ENCODE results near the gene RPL10. TPM values are rescaled to one million over a fixed set of nuclear protein-coding genes. Genes with fewer than 3 reads are reported as not detected.

RPL10 gene
- total RNA-seq, 4 donors from 2014 or later: 1,199 to 6,548 (median 3,258) TPM

DNA sequence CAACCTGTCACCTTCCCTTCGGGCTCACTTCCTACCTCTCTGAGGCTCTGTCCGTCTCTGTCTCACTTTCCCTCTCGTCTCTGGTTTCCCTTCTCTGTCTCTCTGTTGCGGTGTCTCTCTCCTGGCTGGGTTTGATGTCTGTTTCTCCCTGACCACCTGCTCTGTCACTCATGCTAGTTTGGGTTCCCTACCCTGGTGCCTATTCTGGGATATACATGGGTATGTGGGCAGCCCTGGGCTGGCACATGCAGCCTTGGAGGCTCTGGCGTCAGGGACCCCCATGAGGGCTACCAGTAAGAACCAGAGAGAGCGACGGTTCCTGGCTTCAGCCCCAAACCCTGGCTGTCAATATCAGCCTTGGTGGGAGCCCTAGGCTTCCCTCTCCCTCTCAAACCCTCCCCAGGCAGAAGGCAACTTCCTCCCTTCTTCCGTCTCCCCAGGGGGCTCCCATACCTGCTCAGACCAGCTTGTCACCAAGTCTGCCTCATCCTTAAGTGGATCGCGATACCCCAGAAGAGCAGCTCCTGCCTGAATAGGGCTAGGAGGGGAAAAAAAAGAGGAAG lies 10.6 kb downstream of the RPL10 start:
- WGBS, 2 donors: 54 to 81% methylated on average over 8 to 10 of the region's 10 CpGs
- DNase-seq: no peak
- H3K36me3 ChIP-seq: no peaks in the 10 kb centered on the region
- intact Hi-C loops (cut with DNase I): no loop called here
- H3K27ac ChIP-seq: peak overlapping the region in 2 of 3 donors; percentile 30 to 40
- no peak overlapping the region for H3K4me3 ChIP-seq (replicated peaks in 1 of 3)
- TF ChIP-seq POLR2A (IDR thresholded peaks at IDR 0.05): no peak
- TF ChIP-seq, protein P1, sequence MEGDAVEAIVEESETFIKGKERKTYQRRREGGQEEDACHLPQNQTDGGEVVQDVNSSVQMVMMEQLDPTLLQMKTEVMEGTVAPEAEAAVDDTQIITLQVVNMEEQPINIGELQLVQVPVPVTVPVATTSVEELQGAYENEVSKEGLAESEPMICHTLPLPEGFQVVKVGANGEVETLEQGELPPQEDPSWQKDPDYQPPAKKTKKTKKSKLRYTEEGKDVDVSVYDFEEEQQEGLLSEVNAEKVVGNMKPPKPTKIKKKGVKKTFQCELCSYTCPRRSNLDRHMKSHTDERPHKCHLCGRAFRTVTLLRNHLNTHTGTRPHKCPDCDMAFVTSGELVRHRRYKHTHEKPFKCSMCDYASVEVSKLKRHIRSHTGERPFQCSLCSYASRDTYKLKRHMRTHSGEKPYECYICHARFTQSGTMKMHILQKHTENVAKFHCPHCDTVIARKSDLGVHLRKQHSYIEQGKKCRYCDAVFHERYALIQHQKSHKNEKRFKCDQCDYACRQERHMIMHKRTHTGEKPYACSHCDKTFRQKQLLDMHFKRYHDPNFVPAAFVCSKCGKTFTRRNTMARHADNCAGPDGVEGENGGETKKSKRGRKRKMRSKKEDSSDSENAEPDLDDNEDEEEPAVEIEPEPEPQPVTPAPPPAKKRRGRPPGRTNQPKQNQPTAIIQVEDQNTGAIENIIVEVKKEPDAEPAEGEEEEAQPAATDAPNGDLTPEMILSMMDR (IDR thresholded peaks at IDR 0.05): no peak
- peaks cover 0 to 7% of the 10 kb centered on the region in 2 donors for H3K4me1 ChIP-seq
- no peaks in the 10 kb centered on the region for H3K9me3 ChIP-seq
- H3K27me3 ChIP-seq: no peaks in the 10 kb centered on the region

DNA sequence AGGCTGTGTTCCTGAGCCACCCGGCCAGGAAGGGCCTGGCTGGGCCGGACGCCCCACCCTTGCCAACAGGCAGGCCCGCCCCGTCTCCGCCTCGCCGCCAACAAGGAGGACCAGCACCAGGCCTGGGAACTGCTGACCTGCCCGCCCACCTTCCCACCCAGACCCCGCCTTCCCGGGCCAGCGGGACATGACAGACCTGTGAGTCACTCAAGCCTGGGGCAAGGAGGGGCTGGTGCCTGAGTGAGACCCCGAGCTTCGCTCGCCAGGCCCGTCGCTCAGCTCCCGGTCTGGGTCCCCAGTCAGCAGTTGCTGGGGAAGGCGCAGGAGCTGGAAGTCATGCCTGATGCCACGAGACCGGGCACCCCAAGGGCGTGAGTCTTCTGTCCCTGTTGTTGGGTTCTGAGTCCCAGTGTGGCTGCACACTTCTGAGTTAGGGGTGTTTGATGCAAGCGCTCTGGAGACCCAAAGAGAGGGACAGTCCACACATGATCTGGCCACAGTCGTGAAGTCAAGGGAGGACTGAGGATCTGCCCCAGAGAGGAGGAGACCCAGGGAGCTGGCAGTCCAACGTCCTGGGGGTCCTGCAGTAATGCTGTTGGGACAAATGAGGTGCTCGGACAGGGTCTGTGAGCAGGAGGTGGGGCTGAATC lies 11.2 kb downstream of the RPL10 start, which contains the start of gene DNASE1L1:
Gene DNASE1L1 (minus strand): TSS at position 33 of the 650 bp plus-strand sequence. CDS start 3,686 bp downstream, outside the sequence.
- H3K4me1 ChIP-seq: peaks cover 0 to 7% of the 10 kb centered on the region in 2 donors
- WGBS, 2 donors: 70 to 86% methylated on average over 4 of the region's 26 CpGs
- peak; percentile 73 to 81 for DNase-seq
- H3K9me3 ChIP-seq: no peaks in the 10 kb centered on the region
- H3K4me3 ChIP-seq (replicated peaks in 1 of 3): no peak within 1 kb of the TSS
- H3K36me3 ChIP-seq: no peaks in the 10 kb centered on the region
- no peaks in the 10 kb centered on the region for H3K27me3 ChIP-seq
- H3K27ac ChIP-seq: peak within 1 kb of the TSS in 2 of 3 donors; percentile 30 to 40
- intact Hi-C loops (cut with DNase I): no loop called here
- no peak for TF ChIP-seq POLR2A (IDR thresholded peaks at IDR 0.05)
- TF ChIP-seq, protein P1 (IDR thresholded peaks at IDR 0.05): no peak

DNA sequence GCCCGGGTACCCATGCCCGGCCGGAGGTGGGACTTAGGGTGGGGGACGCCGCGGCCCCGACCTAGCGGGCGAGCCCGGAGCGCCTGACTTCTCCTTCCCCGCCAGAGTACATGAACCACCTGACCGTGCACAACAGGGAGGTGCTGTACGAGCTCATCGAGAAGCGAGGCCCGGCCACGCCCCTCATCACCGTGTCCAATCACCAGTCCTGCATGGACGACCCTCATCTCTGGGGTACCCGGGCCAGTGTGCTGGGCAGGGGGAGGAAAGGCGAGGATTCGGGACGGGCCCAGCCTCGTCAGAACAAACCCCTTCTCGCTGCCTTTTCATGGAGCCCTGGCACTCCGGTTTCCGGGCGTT lies 13.8 kb downstream of the RPL10 start:
- Histone ChIP-seq H3K27ac (peak overlapping the region; percentile 89 to 95 (median 94)), H3K36me3 (no peaks in the 10 kb centered on the region), H3K4me3 (replicated peaks in 1 of 3) (peak overlapping the region; percentile 39 to 62 (median 51)), H3K4me1 (peaks cover 0 to 7% of the 10 kb centered on the region in 2 donors), H3K9me3 (no peaks in the 10 kb centered on the region), H3K27me3 (no peaks in the 10 kb centered on the region)
- DNase-seq: peak; percentile 74 to 77
- intact Hi-C loops (cut with DNase I): no loop called here
- WGBS, 2 donors: 13% methylated on average over 4 of the region's 29 CpGs; no CpG with 5 or more reads in 1 of the 2 donors
- TF ChIP-seq, protein P1 (IDR thresholded peaks at IDR 0.05): no peak
- peak in 1 of 2 donors; percentile 64 for TF ChIP-seq POLR2A (IDR thresholded peaks at IDR 0.05)

DNA sequence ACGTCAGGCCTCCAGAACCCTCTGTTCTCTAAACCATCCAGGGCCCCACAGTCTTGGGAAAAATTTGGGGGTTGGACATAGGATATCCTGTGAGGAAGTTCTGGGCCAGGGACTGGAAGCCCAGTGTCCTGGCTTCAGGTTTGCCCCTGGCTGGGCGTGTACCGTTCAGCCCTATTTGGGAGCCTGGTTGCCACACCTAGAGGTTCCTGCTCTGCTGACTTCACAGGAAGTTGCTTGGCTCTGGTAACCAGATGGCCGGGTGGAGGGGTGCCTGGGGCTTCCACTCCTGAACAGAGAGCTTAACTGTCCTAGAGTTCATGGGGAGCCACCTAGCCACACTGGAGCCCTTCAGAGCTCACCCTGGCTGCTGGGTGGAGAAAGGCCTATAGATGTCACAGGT lies 14.3 kb downstream of the RPL10 start:
- TF ChIP-seq, protein P1 (IDR thresholded peaks at IDR 0.05): no peak
- TF ChIP-seq POLR2A (IDR thresholded peaks at IDR 0.05): no peak
- H3K27ac ChIP-seq: peak overlapping the region; percentile 89 to 95 (median 94)
- intact Hi-C loops (cut with DNase I): no loop called here
- no peaks in the 10 kb centered on the region for H3K27me3 ChIP-seq
- no peaks in the 10 kb centered on the region for H3K9me3 ChIP-seq
- no peaks in the 10 kb centered on the region for H3K36me3 ChIP-seq
- H3K4me3 ChIP-seq (replicated peaks in 1 of 3): peak overlapping the region in 1 of 3 donors; percentile 62
- WGBS, 2 donors: 33 to 43% methylated on average over 2 to 4 of the region's 4 CpGs
- peak in 1 of 2 donors; percentile 11 for DNase-seq
- H3K4me1 ChIP-seq: peaks cover 0 to 7% of the 10 kb centered on the region in 2 donors

DNA sequence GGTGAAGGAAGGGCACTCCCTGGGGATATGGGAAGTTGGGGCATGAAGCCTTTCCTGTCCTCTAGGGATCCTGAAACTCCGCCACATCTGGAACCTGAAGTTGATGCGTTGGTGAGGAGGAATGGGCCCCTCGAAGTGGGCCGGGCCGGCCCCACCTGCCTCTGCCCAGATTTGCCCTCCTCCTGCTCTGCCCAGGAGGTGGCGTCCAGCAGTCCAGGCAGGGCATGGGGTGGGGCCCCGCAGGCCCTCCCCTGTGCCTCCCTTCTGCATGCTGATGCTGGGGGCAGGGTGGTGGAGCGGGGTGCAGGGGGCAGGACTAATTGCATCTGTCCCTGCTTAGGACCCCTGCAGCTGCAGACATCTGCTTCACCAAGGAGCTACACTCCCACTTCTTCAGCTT lies 15.0 kb downstream of the RPL10 start:
- H3K36me3 ChIP-seq: no peaks in the 10 kb centered on the region
- no peak overlapping the region for H3K4me3 ChIP-seq (replicated peaks in 1 of 3)
- H3K27me3 ChIP-seq: no peaks in the 10 kb centered on the region
- 100% methylated on average over 2 of the region's 8 CpGs; no CpG with 5 or more reads in 1 of the 2 donors for WGBS, 2 donors
- H3K9me3 ChIP-seq: no peaks in the 10 kb centered on the region
- intact Hi-C loops (cut with DNase I): no loop called here
- DNase-seq: no peak
- peaks cover 0 to 7% of the 10 kb centered on the region in 2 donors for H3K4me1 ChIP-seq
- TF ChIP-seq POLR2A (IDR thresholded peaks at IDR 0.05): no peak
- TF ChIP-seq, protein P1 (IDR thresholded peaks at IDR 0.05): no peak
- H3K27ac ChIP-seq: no peak overlapping the region

Measured in thyroid gland (tissue), 4 donors.